ENCODE results near the gene RICTOR. TPM values are rescaled to one million over a fixed set of nuclear protein-coding genes. Genes with fewer than 3 reads are reported as not detected.
"Not testable (repeated sequence)": the region's sequence is repeated elsewhere in the genome, so short reads cannot be mapped to it uniquely, and the experiment has no call there.

RICTOR gene
- total and polyA plus RNA-seq, 9 of the 15 experiments (the other 6 are each of a cell fraction or from before 2014, with no cell fraction given): 13.9 to 46.6 (median 22.6) TPM

DNA sequence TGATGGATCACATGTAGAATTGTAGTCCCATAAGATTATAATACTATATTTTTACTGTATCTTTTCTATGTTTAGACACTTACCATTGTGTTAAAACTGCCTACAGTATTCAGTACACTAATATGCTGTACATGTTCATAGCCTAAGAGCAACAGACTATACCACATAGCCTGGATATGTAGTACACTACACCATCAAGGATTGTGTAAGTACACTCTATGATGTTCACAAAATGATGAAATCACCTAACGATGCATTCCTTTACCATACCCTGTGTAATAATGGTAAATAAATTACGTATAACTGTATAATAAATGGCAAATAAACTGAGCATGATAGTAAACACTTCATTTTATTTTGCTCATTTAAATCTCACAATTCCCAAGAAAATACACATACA is 60.3 kb downstream of the RICTOR start:
- in situ Hi-C loops (cut with MboI) (no loop called here), intact Hi-C loops (cut with micrococcal nuclease) (no loop called here)
- H4K20me1 ChIP-seq (replicated peaks; ENCODE audit: control insufficient read depth, insufficient read depth, low read length): no peaks in the 10 kb centered on the region
- H3K27ac ChIP-seq (ENCODE audit: extremely low read depth, low read depth, low read length): no peak overlapping the region
- DNase-seq (ENCODE audit: extremely low read depth in 1 of 4, low spot score in 3 of 4): no peak
- H3K4me2 ChIP-seq (ENCODE audit: insufficient read depth, low read length): no peak overlapping the region
- H3K79me2 ChIP-seq (ENCODE audit: control insufficient read depth, insufficient read depth, low read length): peaks cover 45% of the 10 kb centered on the region
- POLR2A ChIA-PET: interaction anchor here (1.3 kb wide), 1 partner anchor 10 kb away, joined by 4 read pairs; no protein-coding TSS in a partner anchor
- ATAC-seq: no peak
- no peak overlapping the region for H3K9ac ChIP-seq (ENCODE audit: insufficient read depth in 1 of 2, low read depth in 2 of 2, low read length in 2 of 2)
- FAIRE-seq: no peak
- no peak overlapping the region for H3K4me3 ChIP-seq
- no peaks in the 10 kb centered on the region for H3K27me3 ChIP-seq (ENCODE audit: control insufficient read depth in 2 of 2, insufficient read depth in 2 of 2, low read length in 2 of 2)
- H3K9me1 ChIP-seq (ENCODE audit: control insufficient read depth, insufficient read depth, low read length): no peaks in the 10 kb centered on the region
- BruUV-seq (replicated peaks): no TSS peak
- peaks cover 0 to 13% of the 10 kb centered on the region in 2 experiments; a peak in 3 of 5 replicates for H3K4me1 ChIP-seq (replicated peaks in 1 of 2; ENCODE audit: control insufficient read depth in 2 of 2, insufficient read depth in 2 of 2, low read length in 2 of 2)
- CTCF ChIA-PET (ENCODE audit: low intra/inter-chr PET ratio): no interaction called here
- TF ChIP-seq CEBPG (CRISPR knock-in tag; IDR thresholded peaks at IDR 0.05) (no peak), CEBPG (tag; conservative IDR thresholded peaks at IDR 0.05 in 1 of 2, IDR thresholded peaks at IDR 0.05 in 1 of 2) (peak in 1 of 2 experiments; percentile 46; a peak in 1 of 4 replicates), MEF2D (tag; conservative IDR thresholded peaks at IDR 0.05; ENCODE audit: low read depth) (no peak), MYBL2 (IDR thresholded peaks at IDR 0.05; ENCODE audit: low read depth) (no peak), MYBL2 (CRISPR knock-in tag; IDR thresholded peaks at IDR 0.05; ENCODE audit: borderline replicate concordance) (no peak)
- 95% methylated on average over 2 of the region's 2 CpGs for WGBS (ENCODE audit: insufficient coverage, low coverage, missing lambda C conversion rate)
- H2AFZ ChIP-seq (ENCODE audit: low read depth, low read length): no peak overlapping the region
- peaks cover 49% of the 10 kb centered on the region for H3K36me3 ChIP-seq (ENCODE audit: control insufficient read depth, insufficient read depth, low read length)
- H3K9me3 ChIP-seq (replicated peaks; ENCODE audit: control insufficient read depth, insufficient read depth, low read depth, low read length): peaks cover 21% of the 10 kb centered on the region

GRCh38 chr5:39010958-39011357 is 63.2 kb downstream of the RICTOR start:
- H3K27me3 ChIP-seq (ENCODE audit: control insufficient read depth in 2 of 2, insufficient read depth in 2 of 2, low read length in 2 of 2); H4K20me1 ChIP-seq (replicated peaks; ENCODE audit: control insufficient read depth, insufficient read depth, low read length); H3K4me2 ChIP-seq (ENCODE audit: insufficient read depth, low read length); ATAC-seq; H3K27ac ChIP-seq (ENCODE audit: extremely low read depth, low read depth, low read length); in situ Hi-C loops (cut with MboI); H3K9ac ChIP-seq (ENCODE audit: insufficient read depth in 1 of 2, low read depth in 2 of 2, low read length in 2 of 2); H3K9me1 ChIP-seq (ENCODE audit: control insufficient read depth, insufficient read depth, low read length); DNase-seq (ENCODE audit: extremely low read depth in 1 of 4, low spot score in 3 of 4); BruUV-seq (replicated peaks); FAIRE-seq; H2AFZ ChIP-seq (ENCODE audit: low read depth, low read length); CTCF ChIA-PET (ENCODE audit: low intra/inter-chr PET ratio); intact Hi-C loops (cut with micrococcal nuclease); H3K4me3 ChIP-seq: not testable (repeated sequence)
- peak; percentile 67; the same call in 1 of the 2 replicates for TF ChIP-seq TRIM28 (IDR thresholded peaks at IDR 0.05)
- TF ChIP-seq, protein P1, sequence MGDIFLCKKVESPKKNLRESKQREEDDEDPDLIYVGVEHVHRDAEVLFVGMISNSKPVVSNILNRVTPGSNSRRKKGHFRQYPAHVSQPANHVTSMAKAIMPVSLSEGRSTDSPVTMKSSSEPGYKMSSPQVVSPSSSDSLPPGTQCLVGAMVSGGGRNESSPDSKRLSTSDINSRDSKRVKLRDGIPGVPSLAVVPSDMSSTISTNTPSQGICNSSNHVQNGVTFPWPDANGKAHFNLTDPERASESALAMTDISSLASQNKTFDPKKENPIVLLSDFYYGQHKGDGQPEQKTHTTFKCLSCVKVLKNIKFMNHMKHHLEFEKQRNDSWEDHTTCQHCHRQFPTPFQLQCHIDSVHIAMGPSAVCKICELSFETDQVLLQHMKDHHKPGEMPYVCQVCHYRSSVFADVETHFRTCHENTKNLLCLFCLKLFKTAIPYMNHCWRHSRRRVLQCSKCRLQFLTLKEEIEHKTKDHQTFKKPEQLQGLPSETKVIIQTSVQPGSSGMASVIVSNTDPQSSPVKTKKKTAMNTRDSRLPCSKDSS (IDR thresholded peaks at IDR 0.05; ENCODE audit: low read depth, partially characterized antibody): peak; percentile 76
- 0 out of 2 replicates have a peak, but pooled peaks have one; percentile 40 for TF ChIP-seq CBX5 (IDR thresholded peaks at IDR 0.05; ENCODE audit: borderline replicate concordance, low read depth)
- TF ChIP-seq ZFP36 (IDR thresholded peaks at IDR 0.05; ENCODE audit: low read depth, low read length, partially characterized antibody): peak; percentile 69
- peaks cover 21% of the 10 kb centered on the region for H3K9me3 ChIP-seq (replicated peaks; ENCODE audit: control insufficient read depth, insufficient read depth, low read depth, low read length)
- peaks cover 44% of the 10 kb centered on the region for H3K36me3 ChIP-seq (ENCODE audit: control insufficient read depth, insufficient read depth, low read length)
- H3K4me1 ChIP-seq (replicated peaks in 1 of 2; ENCODE audit: control insufficient read depth in 2 of 2, insufficient read depth in 2 of 2, low read length in 2 of 2): peaks cover 0 to 10% of the 10 kb centered on the region in 2 experiments; a peak in 3 of 5 replicates
- POLR2A ChIA-PET: interaction anchor here (0.8 kb wide), 1 partner anchor 10 kb away, joined by 3 read pairs; no protein-coding TSS in a partner anchor
- 96% methylated on average over 2 of the region's 2 CpGs for WGBS (ENCODE audit: insufficient coverage, low coverage, missing lambda C conversion rate)
- peaks cover 33% of the 10 kb centered on the region for H3K79me2 ChIP-seq (ENCODE audit: control insufficient read depth, insufficient read depth, low read length)
